Panc1 (cell line): ENCODE results near the gene TRAF3IP1. TPM values are rescaled to one million over a fixed set of nuclear protein-coding genes. Genes with fewer than 3 reads are reported as not detected.

ENCODE experiments used
- ATAC-seq: fragments of 200-7000 bp; cut with Tn5 transposase; 2 replicates; pipeline ENCODE4 v1.9.1; 2020; ENCODE audit warnings: mild to moderate bottlenecking, moderate library complexity
- BruUV-seq: library from RNA; stranded (reverse); fragments of 400-500 nt; replicated peaks from 2 replicates; lab custom pipeline; 2021; lab: Mats Ljungman, UMichigan
- CTCF ChIA-PET: fragments of 300-600 bp; sonication (Branson Sonifier 250); formaldehyde crosslinking; loops from one replicate; lab custom pipeline; 2022; ENCODE audit warnings: antibody characterized with exemption; lab: Charles Lee
- POLR2A ChIA-PET: fragments of 300-600 bp; sonication (Branson Sonifier 250); formaldehyde crosslinking; loops from one replicate; lab custom pipeline; 2022; ENCODE audit warnings: antibody characterized with exemption; lab: Charles Lee
- DNase-seq: peaks from one replicate; pipeline ENCODE4 v3.0.0-alpha.2; 2010; ENCODE audit warnings: low read depth, low spot score
- H3K27ac ChIP-seq: 2 replicates; pipeline ENCODE4 v1.5.1; 2011; ENCODE audit warnings: mild to moderate bottlenecking, low read length, inconsistent platforms
- H3K27me3 ChIP-seq: fragments of 200-500 bp; sonication (Bioruptor generic); 2 replicates; pipeline ENCODE4 v1.6.0; 2014; ENCODE audit warnings: low read length, inconsistent platforms; ENCODE audit not compliant: control insufficient read depth, insufficient read depth
- H3K36me3 ChIP-seq: fragments of 200-500 bp; sonication (Bioruptor generic); 2 replicates; pipeline ENCODE4 v1.5.1; 2014; ENCODE audit warnings: inconsistent platforms, mild to moderate bottlenecking, low read length, moderate library complexity; ENCODE audit not compliant: control insufficient read depth, insufficient read depth
- H3K4me1 ChIP-seq: 2 replicates; pipeline ENCODE4 v1.5.1; 2011; ENCODE audit warnings: inconsistent platforms, mild to moderate bottlenecking, low read length, moderate library complexity; ENCODE audit not compliant: control insufficient read depth, insufficient read depth
- H3K4me3 ChIP-seq, 2 experiments: 2 replicates each; pipeline ENCODE4 v1.5.1; 2011 to 2012; ENCODE audit warnings: low read depth in 2 of 2, low read length in 2 of 2, mild to moderate bottlenecking in 2 of 2, inconsistent platforms in 1 of 2, moderate library complexity in 1 of 2
- H3K9me3 ChIP-seq: fragments of 200-500 bp; sonication (Bioruptor generic); 2 replicates; pipeline ENCODE4 v1.5.1; 2014; ENCODE audit warnings: low read depth, mild to moderate bottlenecking, inconsistent platforms, low read length, moderate library complexity; ENCODE audit not compliant: control insufficient read depth, insufficient read depth
- CTCF ChIP-seq: fragments of 450-650 bp; IDR thresholded peaks from 2 replicates; pipeline ENCODE4 v1.5.1; 2017; ENCODE audit warnings: mild to moderate bottlenecking
- POLR2AphosphoS5 ChIP-seq: IDR thresholded peaks from 2 replicates; pipeline ENCODE4 v1.6.1; 2012; ENCODE audit warnings: mild to moderate bottlenecking, low read depth, low read length, moderate library complexity
- REST ChIP-seq, 2 experiments: IDR thresholded peaks; 2 replicates each; pipeline ENCODE4 v1.6.1; 2011 to 2012; ENCODE audit warnings: low read depth in 2 of 2, control low read depth in 1 of 2, low read length in 1 of 2, mild to moderate bottlenecking in 1 of 2, moderate library complexity in 1 of 2; ENCODE audit not compliant: insufficient read depth in 1 of 2
- SIN3A ChIP-seq: IDR thresholded peaks from 2 replicates; pipeline ENCODE4 v1.6.1; 2012; ENCODE audit warnings: low read depth, mild to moderate bottlenecking, low read length, moderate library complexity, borderline replicate concordance; ENCODE audit not compliant: insufficient read depth
- TCF7L2 ChIP-seq: IDR thresholded peaks from 2 replicates; pipeline ENCODE4 v1.6.1; 2011; ENCODE audit warnings: mild to moderate bottlenecking, low read depth, low read length, inconsistent platforms
- in situ Hi-C: cut with HindIII; loops from 2 replicates; pipeline ENCODE4 v1.10.0; 2016; ENCODE audit warnings: low sequenced_read_pairs, low pct_unique_long_range_greater_than_20kb
- intact Hi-C: fragments of 100-400 bp; cut with micrococcal nuclease; formaldehyde crosslinking; loops from one replicate; pipeline ENCODE4 v1.10.0; 2022; ENCODE audit not compliant: unreplicated experiment
- total RNA-seq: library from RNA; stranded (reverse); gene quantifications from one replicate; pipeline ENCODE4 v1.2.1, GENCODE V29; 2021; ENCODE audit not compliant: unreplicated experiment

The TRAF3IP1 gene
- total RNA-seq, 1 experiment from 2014 or later, result 23.4 TPM

- Histone ChIP-seq H3K36me3 (peaks cover 3% of the 10 kb centered on the region; the same call in 1 of the 2 replicates), H3K27me3 (no peaks in the 10 kb centered on the region), H3K4me3 (no peak overlapping the region), H3K9me3 (no peaks in the 10 kb centered on the region), H3K27ac (no peak overlapping the region), H3K4me1 (no peaks in the 10 kb centered on the region)
- TF ChIP-seq SIN3A (no peak), TCF7L2 (no peak), REST (IDR thresholded peaks at IDR 0.05; ENCODE audit: insufficient read depth in 1 of 2, low read depth in 2 of 2, low read length in 1 of 2) (no peak), POLR2AphosphoS5 (no peak), CTCF (no peak)
- CTCF ChIA-PET, result no interaction called here
- ATAC-seq (no peak), DNase-seq (no peak)
- BruUV-seq, result no TSS peak
- POLR2A ChIA-PET, result no interaction called here
- in situ Hi-C loops, result no loop called here
- intact Hi-C loops, result no loop called here
Observed at GRCh38 chr2:238351315-238351714, 31.0 kb downstream of the TRAF3IP1 start.

- Histone ChIP-seq H3K9me3 (no peaks in the 10 kb centered on the region), H3K36me3 (peaks cover 3% of the 10 kb centered on the region; the same call in 1 of the 2 replicates), H3K27ac (no peak overlapping the region), H3K27me3 (no peaks in the 10 kb centered on the region), H3K4me3 (no peak overlapping the region), H3K4me1 (no peaks in the 10 kb centered on the region)
- POLR2A ChIA-PET, result no interaction called here
- CTCF ChIA-PET, result no interaction called here
- intact Hi-C loops, result no loop called here
- no peak for DNase-seq
- BruUV-seq, result no TSS peak
- no peak for ATAC-seq
- no peak for TF ChIP-seq TCF7L2
- TF ChIP-seq CTCF, result no peak
- TF ChIP-seq POLR2AphosphoS5, result no peak
- TF ChIP-seq REST (IDR thresholded peaks at IDR 0.05; ENCODE audit: insufficient read depth in 1 of 2, low read depth in 2 of 2, low read length in 1 of 2), result no peak
- no peak for TF ChIP-seq SIN3A
- in situ Hi-C loops, result no loop called here
Observed at GRCh38 chr2:238352361-238352760, 32.0 kb downstream of the TRAF3IP1 start.
